B cell (primary cell): ENCODE results near the gene HOXD12. TPM values are rescaled to one million over a fixed set of nuclear protein-coding genes. Genes with fewer than 3 reads are reported as not detected.

Experiments
- ATAC-seq: fragments of 200-7000 bp; cut with Tn5 transposase; one replicate; pipeline ENCODE4 v1.10.0; 2021; ENCODE audit warnings: low read depth, mild to moderate bottlenecking, moderate number of reproducible peaks, moderate library complexity
- CTCF ChIA-PET: fragments of 350-600 bp; sonication (Branson Sonifier 250); formaldehyde crosslinking; loops from one replicate; lab custom pipeline; 2021; ENCODE audit warnings: antibody characterized with exemption, inconsistent platforms; lab: Charles Lee
- POLR2A ChIA-PET: fragments of 350-600 bp; sonication (Branson Sonifier 250); formaldehyde crosslinking; loops from one replicate; lab custom pipeline; 2021; ENCODE audit warnings: antibody characterized with exemption; lab: Charles Lee
- DNase-seq: peaks from one replicate; pipeline ENCODE4 v3.0.0; 2013
- H2AFZ ChIP-seq: 2 replicates; pipeline ENCODE4 v1.6.1; 2012; ENCODE audit warnings: mild to moderate bottlenecking, low read depth, low read length; ENCODE audit not compliant: insufficient read depth, poor library complexity, severe bottlenecking
- H3K27ac ChIP-seq, 2 donors: 1 replicate in 1 of 2; 2 replicates in 1 of 2; pipeline ENCODE4 v1.5.1; 2012 to 2013; ENCODE audit warnings: low read length in 2 of 2, mild to moderate bottlenecking in 2 of 2, moderate library complexity in 1 of 2
- H3K27me3 ChIP-seq, 4 experiments: fragments of 200-600 bp in 1 of 4; sonication (generic) in 1 of 4; replicated peaks in 1 of 4; 1 replicate in 2 of 4; 2 replicates in 2 of 4; pipeline versions ENCODE4 v1.6.1 to v1.7.0; 2013 to 2016; ENCODE audit warnings: low read length in 3 of 4, mild to moderate bottlenecking in 2 of 4, mixed read lengths in 1 of 4, moderate library complexity in 1 of 4; ENCODE audit not compliant: insufficient read depth in 4 of 4, control insufficient read depth in 3 of 4; ENCODE audit errors: control extremely low read depth in 1 of 4
- H3K36me3 ChIP-seq, 2 experiments: replicated peaks in 1 of 2; 1 replicate in 1 of 2; 2 replicates in 1 of 2; pipeline versions ENCODE4 v1.6.1 to v1.7.1; 2013; ENCODE audit warnings: low read length in 1 of 2; ENCODE audit not compliant: insufficient read depth in 2 of 2, control insufficient read depth in 1 of 2; ENCODE audit errors: control extremely low read depth in 1 of 2, extremely low read depth in 1 of 2
- H3K4me1 ChIP-seq, 2 donors: fragments of 200-600 bp in 1 of 2; sonication (generic) in 1 of 2; 1 replicate in 1 of 2; 2 replicates in 1 of 2; pipeline versions ENCODE4 v1.5.1 to v1.6.1; 2013 to 2017; ENCODE audit warnings: low read length in 2 of 2; ENCODE audit not compliant: control insufficient read depth in 2 of 2, insufficient read depth in 2 of 2
- H3K4me2 ChIP-seq: replicated peaks from 2 replicates; pipeline ENCODE3; 2012; ENCODE audit warnings: mild to moderate bottlenecking, low read depth, low read length; ENCODE audit not compliant: poor library complexity, severe bottlenecking
- H3K4me3 ChIP-seq, 5 experiments: fragments of 200-600 bp in 1 of 5; sonication (generic) in 1 of 5; 1 replicate in 3 of 5; 2 replicates in 2 of 5; pipeline versions ENCODE4 v1.5.1 to v1.7.0; 2011 to 2016; ENCODE audit warnings: low read length in 4 of 5, mild to moderate bottlenecking in 4 of 5, low read depth in 2 of 5, control low read depth in 1 of 5, moderate library complexity in 1 of 5; ENCODE audit not compliant: insufficient read depth in 1 of 5; ENCODE audit errors: control extremely low read depth in 1 of 5, extremely low read depth in 1 of 5
- H3K79me2 ChIP-seq: fragments of 200-600 bp; sonication (generic); one replicate; pipeline ENCODE4 v1.6.0; 2016; ENCODE audit warnings: low read length; ENCODE audit not compliant: control insufficient read depth, insufficient read depth
- H3K9ac ChIP-seq: fragments of 200-600 bp; sonication (generic); 2 replicates; pipeline ENCODE4 v1.6.1; 2017; ENCODE audit warnings: mild to moderate bottlenecking, low read length, moderate library complexity
- H3K9me3 ChIP-seq, 3 donors: one replicate each; pipeline versions ENCODE4 v1.6.1 to v1.7.1; 2013; ENCODE audit warnings: low read length in 2 of 3; ENCODE audit not compliant: control insufficient read depth in 2 of 3, insufficient read depth in 1 of 3; ENCODE audit errors: control extremely low read depth in 1 of 3
- H4K20me1 ChIP-seq: 2 replicates; pipeline ENCODE4 v1.6.0; 2012; ENCODE audit warnings: mild to moderate bottlenecking, low read length; ENCODE audit not compliant: insufficient read depth, control insufficient read depth, poor library complexity, severe bottlenecking
- H3K27ac Mint-ChIP-seq: one replicate; pipeline ENCODE4 v1.8.0; 2021; ENCODE audit warnings: mixed read lengths
- H3K27me3 Mint-ChIP-seq: one replicate; pipeline ENCODE4 v1.8.0; 2021; ENCODE audit warnings: mixed read lengths
- H3K4me1 Mint-ChIP-seq: one replicate; pipeline ENCODE4 v1.8.0; 2021; ENCODE audit warnings: mixed read lengths
- H3K4me3 Mint-ChIP-seq: one replicate; pipeline ENCODE4 v1.8.0; 2021; ENCODE audit warnings: mixed read lengths
- H3K9me3 Mint-ChIP-seq: one replicate; pipeline ENCODE4 v1.8.0; 2022; ENCODE audit warnings: mixed read lengths; ENCODE audit not compliant: insufficient read depth
- EZH2 ChIP-seq: IDR thresholded peaks from 2 replicates; pipeline ENCODE4 v1.6.1; 2012; ENCODE audit warnings: borderline replicate concordance, low read depth, mild to moderate bottlenecking, moderate library complexity, low read length; ENCODE audit not compliant: insufficient read depth, poor library complexity, severe bottlenecking
- WGBS: methylation state at CpG from one replicate; pipeline ENCODE4 v1.1.5; 2013; ENCODE audit warnings: missing lambda C conversion rate; ENCODE audit not compliant: insufficient coverage; 5-methylcytosine and 5-hydroxymethylcytosine counted together
- intact Hi-C: fragments of 100-400 bp; cut with micrococcal nuclease; formaldehyde crosslinking; loops from one replicate; pipeline ENCODE4 v1.10.0; 2022
- polyA plus RNA-seq: library from polyadenylated mRNA; depleted of rRNA; stranded (reverse); fragments of >200 nt; gene quantifications from 2 replicates; pipeline ENCODE4 v1.2.3, GENCODE V29; 2012
- total RNA-seq, 2 donors: library from RNA; stranded (reverse); fragments of 120-200 nt in 1 of 2; gene quantifications; 1 replicate in 1 of 2; 2 replicates in 1 of 2; pipeline versions ENCODE4 v1.2.3 to v1.2.4, GENCODE V29; 2013 to 2022
- TF ChIP-seq, protein P1 (sequence below): fragments of 200-600 bp; IDR thresholded peaks from one replicate; pipeline ENCODE4 v1.8.0; 2022; ENCODE audit warnings: antibody characterized with exemption, mild to moderate bottlenecking

The HOXD12 gene
- total and polyA plus RNA-seq, 2 donors (not counting 1 experiment from before 2014, with no cell fraction given): not detected

DNA sequence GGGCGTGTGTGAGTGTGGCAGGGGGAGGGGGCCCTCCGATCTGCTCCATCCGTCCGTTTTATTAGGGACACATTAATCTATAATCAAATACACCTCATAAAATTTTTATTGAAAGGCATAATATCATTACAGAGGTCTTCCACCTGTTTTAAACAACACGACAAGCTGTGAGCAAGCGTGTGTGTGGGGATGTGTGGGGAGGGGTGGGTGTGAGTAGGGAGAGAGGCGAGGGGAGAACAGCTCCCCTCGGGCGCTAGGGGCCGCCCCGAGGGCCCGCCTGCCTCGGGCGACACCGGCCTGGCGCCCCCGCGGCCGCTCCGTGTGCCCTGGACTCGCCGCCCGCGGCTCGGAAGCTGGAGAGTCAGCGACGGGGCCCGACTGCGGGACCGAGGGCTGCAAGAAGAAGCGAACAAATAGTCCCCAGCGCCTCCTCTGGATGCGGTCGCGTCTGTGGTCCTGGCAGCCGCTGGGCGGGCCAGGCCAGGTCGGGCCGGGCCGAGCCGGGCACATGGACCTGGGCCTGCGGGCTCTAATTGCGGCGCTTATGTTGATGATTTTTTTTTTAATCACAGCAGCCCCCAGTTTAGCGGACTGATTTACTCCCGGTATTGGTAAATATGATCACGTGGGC is 22.6 kb downstream of the HOXD12 start:
- TF ChIP-seq, protein P1, sequence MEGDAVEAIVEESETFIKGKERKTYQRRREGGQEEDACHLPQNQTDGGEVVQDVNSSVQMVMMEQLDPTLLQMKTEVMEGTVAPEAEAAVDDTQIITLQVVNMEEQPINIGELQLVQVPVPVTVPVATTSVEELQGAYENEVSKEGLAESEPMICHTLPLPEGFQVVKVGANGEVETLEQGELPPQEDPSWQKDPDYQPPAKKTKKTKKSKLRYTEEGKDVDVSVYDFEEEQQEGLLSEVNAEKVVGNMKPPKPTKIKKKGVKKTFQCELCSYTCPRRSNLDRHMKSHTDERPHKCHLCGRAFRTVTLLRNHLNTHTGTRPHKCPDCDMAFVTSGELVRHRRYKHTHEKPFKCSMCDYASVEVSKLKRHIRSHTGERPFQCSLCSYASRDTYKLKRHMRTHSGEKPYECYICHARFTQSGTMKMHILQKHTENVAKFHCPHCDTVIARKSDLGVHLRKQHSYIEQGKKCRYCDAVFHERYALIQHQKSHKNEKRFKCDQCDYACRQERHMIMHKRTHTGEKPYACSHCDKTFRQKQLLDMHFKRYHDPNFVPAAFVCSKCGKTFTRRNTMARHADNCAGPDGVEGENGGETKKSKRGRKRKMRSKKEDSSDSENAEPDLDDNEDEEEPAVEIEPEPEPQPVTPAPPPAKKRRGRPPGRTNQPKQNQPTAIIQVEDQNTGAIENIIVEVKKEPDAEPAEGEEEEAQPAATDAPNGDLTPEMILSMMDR: no peak
- TF ChIP-seq EZH2: peak; percentile 92
- H3K79me2 ChIP-seq: no peaks in the 10 kb centered on the region
- H3K4me2 ChIP-seq: peak overlapping the region; percentile 72
- no peaks in the 10 kb centered on the region for H3K36me3 ChIP-seq
- WGBS: 8% methylated on average over 43 of the region's 47 CpGs
- peaks cover 5 to 35% of the 10 kb centered on the region in 2 donors for H3K4me1 ChIP-seq
- H3K9ac ChIP-seq: peak overlapping the region; percentile 26
- Mint-ChIP-seq H3K4me3 (peak overlapping the region; percentile 54), H3K27ac (no peak overlapping the region), H3K4me1 (peaks cover 11% of the 10 kb centered on the region), H3K9me3 (peaks cover 2% of the 10 kb centered on the region), H3K27me3 (peaks cover 78% of the 10 kb centered on the region)
- POLR2A ChIA-PET: no interaction called here
- peaks cover 0 to 94% (median 75%) of the 10 kb centered on the region in 4 experiments for H3K27me3 ChIP-seq
- no peaks in the 10 kb centered on the region for H4K20me1 ChIP-seq
- H2AFZ ChIP-seq: peak overlapping the region; percentile 40
- peak overlapping the region in 2 of 5 experiments; percentile 26 to 33 for H3K4me3 ChIP-seq
- intact Hi-C loops: no loop called here
- H3K27ac ChIP-seq: no peak overlapping the region
- peaks cover 0 to 51% (median 0%) of the 10 kb centered on the region in 3 donors for H3K9me3 ChIP-seq
- CTCF ChIA-PET: interaction anchor here (1.2 kb wide), 1 partner anchor 333 kb away, joined by 3 read pairs; no protein-coding TSS in a partner anchor
- ATAC-seq: no peak
- no peak for DNase-seq
